GM12892 (cell line): ENCODE results near the gene CYB561D2.
A peak's percentile ranks its signal among the peaks of the same experiment; 100 is the strongest.

ENCODE experiments used
- DNase-seq: peaks from one replicate; pipeline ENCODE4 v3.0.0; 2011; ENCODE audit not compliant: insufficient read length
- FAIRE-seq: peaks from 2 replicates; lab custom pipeline; 2011; peaks lifted over from hg19 to GRCh38; lab: Jason Lieb, UNC
- POLR2A ChIP-seq: IDR thresholded peaks from 2 replicates; pipeline ENCODE4 v1.6.1; 2011; ENCODE audit warnings: low read depth, low read length, control low read depth
- POLR2AphosphoS5 ChIP-seq: IDR thresholded peaks from 2 replicates; pipeline ENCODE4 v1.6.1; 2011; ENCODE audit warnings: low read depth, low read length, control low read depth
- TAF1 ChIP-seq: IDR thresholded peaks from 2 replicates; pipeline ENCODE4 v1.6.1; 2011; ENCODE audit warnings: low read depth, mild to moderate bottlenecking, control low read depth, low read length, borderline replicate concordance

Gene CYB561D2

GRCh38 chr3:50350213-50350526 is 492 bp upstream of the CYB561D2 start:
- DNase-seq: no peak
- TF ChIP-seq POLR2A (no peak), POLR2AphosphoS5 (no peak), TAF1 (no peak)
- FAIRE-seq: no peak

GRCh38 chr3:50351323-50351697 is 648 bp downstream of the CYB561D2 start:
- FAIRE-seq: no peak
- no peak for DNase-seq
- no peak for TF ChIP-seq TAF1
- no peak for TF ChIP-seq POLR2AphosphoS5
- TF ChIP-seq POLR2A: no peak

- no peak for DNase-seq
- TF ChIP-seq TAF1 (no peak), POLR2A (no peak), POLR2AphosphoS5 (no peak)
- FAIRE-seq: no peak
Observed at GRCh38 chr3:50352781-50353180, 2.1 kb downstream of the CYB561D2 start.

GRCh38 chr3:50353245-50354004 is 2.8 kb downstream of the CYB561D2 start:
- no peak for FAIRE-seq
- DNase-seq: no peak
- TF ChIP-seq TAF1 (no peak), POLR2A (peak; percentile 46)

GRCh38 chr3:50354186-50354764 is 3.6 kb downstream of the CYB561D2 start:
- no peak for FAIRE-seq
- TF ChIP-seq TAF1 (no peak), POLR2AphosphoS5 (no peak), POLR2A (no peak)
- no peak for DNase-seq

GRCh38 chr3:50354850-50355249 is 4.2 kb downstream of the CYB561D2 start:
- no peak for FAIRE-seq
- TF ChIP-seq POLR2AphosphoS5 (no peak), POLR2A (0 out of 2 replicates have a peak, but pooled peaks have one; percentile 4), TAF1 (no peak)
- no peak for DNase-seq

GRCh38 chr3:50355829-50356552 is 5.3 kb downstream of the CYB561D2 start:
- DNase-seq: no peak
- FAIRE-seq: no peak
- TF ChIP-seq POLR2AphosphoS5 (no peak), POLR2A (peak; percentile 5; the same call in 1 of the 2 replicates), TAF1 (no peak)

- FAIRE-seq: no peak
- no peak for DNase-seq
- TF ChIP-seq POLR2A (0 out of 2 replicates have a peak, but pooled peaks have one; percentile 2), POLR2AphosphoS5 (no peak), TAF1 (no peak)
Observed at GRCh38 chr3:50356553-50356952, 5.9 kb downstream of the CYB561D2 start.

- TF ChIP-seq POLR2AphosphoS5 (no peak), POLR2A (no peak), TAF1 (no peak)
- no peak for DNase-seq
- FAIRE-seq: no peak
Observed at GRCh38 chr3:50357481-50357880, 6.8 kb downstream of the CYB561D2 start.

GRCh38 chr3:50358355-50358910 is 7.8 kb downstream of the CYB561D2 start:
- TF ChIP-seq POLR2AphosphoS5 (no peak), TAF1 (no peak), POLR2A (no peak)
- no peak for DNase-seq

GRCh38 chr3:50358911-50359759 is 8.5 kb downstream of the CYB561D2 start, which contains the start of gene TMEM115:
TSS of gene TMEM115 (minus strand) at chr3:50359521. CDS start at chr3:50359063, 458 bp downstream.
- FAIRE-seq (peak; percentile 99), DNase-seq (peak; percentile 99)
- TF ChIP-seq POLR2A: peak; percentile 73; the same call in 1 of the 2 replicates
- TF ChIP-seq TAF1: no peak
- TF ChIP-seq POLR2AphosphoS5: peak; percentile 65; the same call in 1 of the 2 replicates

More at GRCh38 chr3:50358355-50358910, 7.8 kb downstream of the CYB561D2 start:
- FAIRE-seq: no peak
